ENCODE data around the gene CLK2. TPM values are rescaled to one million over a fixed set of nuclear protein-coding genes. Genes with fewer than 3 reads are reported as not detected.
"Not testable (repeated sequence)": the region's sequence is repeated elsewhere in the genome, so short reads cannot be mapped to it uniquely, and the experiment has no call there.

Gene CLK2
- total RNA-seq, 2 donors from 2014 or later, result 31.2 to 32.3 TPM

GRCh38 chr1:155300553-155301329 lies 27.4 kb upstream of the CLK2 start:
- no peak for DNase-seq (ENCODE audit: low spot score)
- intact Hi-C loops (cut with DNase I), result no loop called here

GRCh38 chr1:155300024-155300423 lies 26.7 kb upstream of the CLK2 start:
- intact Hi-C loops (cut with DNase I), result no loop called here
- no peak for DNase-seq (ENCODE audit: low spot score)

GRCh38 chr1:155297384-155297783 lies 24.1 kb upstream of the CLK2 start:
- intact Hi-C loops (cut with DNase I), result no loop called here
- DNase-seq (ENCODE audit: low spot score), result no peak

- DNase-seq (ENCODE audit: low spot score), result no peak
- intact Hi-C loops (cut with DNase I), result no loop called here
Observed at GRCh38 chr1:155296661-155297060, 23.4 kb upstream of the CLK2 start.

- intact Hi-C loops (cut with DNase I), result no loop called here
Observed at GRCh38 chr1:155295942-155296267, 22.6 kb upstream of the CLK2 start.

GRCh38 chr1:155295183-155295941 lies 22.1 kb upstream of the CLK2 start:
- DNase-seq (ENCODE audit: low spot score), result no peak
- intact Hi-C loops (cut with DNase I), result no loop called here

More at GRCh38 chr1:155295942-155296267, 22.6 kb upstream of the CLK2 start:
- no peak for DNase-seq (ENCODE audit: low spot score)

- intact Hi-C loops (cut with DNase I), result no loop called here
- no peak for DNase-seq (ENCODE audit: low spot score)
Observed at GRCh38 chr1:155294520-155295182, 21.3 kb upstream of the CLK2 start.

- intact Hi-C loops (cut with DNase I), result no loop called here
- no peak for DNase-seq (ENCODE audit: low spot score)
Observed at GRCh38 chr1:155293086-155293749, 19.9 kb upstream of the CLK2 start.

- DNase-seq (ENCODE audit: low spot score); intact Hi-C loops (cut with DNase I): not testable (repeated sequence)
Observed at GRCh38 chr1:155291006-155291405, 17.7 kb upstream of the CLK2 start.

- intact Hi-C loops (cut with DNase I), result no loop called here
Observed at GRCh38 chr1:155287987-155288543, 14.8 kb upstream of the CLK2 start.

GRCh38 chr1:155286544-155286943 lies 13.2 kb upstream of the CLK2 start:
- intact Hi-C loops (cut with DNase I), result no loop called here
- DNase-seq (ENCODE audit: low spot score), result no peak

More at GRCh38 chr1:155287987-155288543, 14.8 kb upstream of the CLK2 start:
- no peak for DNase-seq (ENCODE audit: low spot score)

GRCh38 chr1:155285631-155286044 lies 12.3 kb upstream of the CLK2 start:
- intact Hi-C loops (cut with DNase I), result no loop called here
- DNase-seq (ENCODE audit: low spot score), result no peak

GRCh38 chr1:155285063-155285462 lies 11.8 kb upstream of the CLK2 start:
- intact Hi-C loops (cut with DNase I), result no loop called here

GRCh38 chr1:155284476-155284875 lies 11.2 kb upstream of the CLK2 start:
- no peak for DNase-seq (ENCODE audit: low spot score)
- intact Hi-C loops (cut with DNase I), result no loop called here

More at GRCh38 chr1:155285063-155285462, 11.8 kb upstream of the CLK2 start:
- no peak for DNase-seq (ENCODE audit: low spot score)

GRCh38 chr1:155282488-155283091 lies 9.3 kb upstream of the CLK2 start:
- no peak for DNase-seq (ENCODE audit: low spot score)
- intact Hi-C loops (cut with DNase I), result no loop called here

- intact Hi-C loops (cut with DNase I), result loop anchor here (5.0 kb wide), 1 partner anchor 43 kb away; the partner anchor contains the start of gene RUSC1 (in 2 of the 2)
- DNase-seq (ENCODE audit: low spot score), result no peak
Observed at GRCh38 chr1:155279268-155279667, 6.0 kb upstream of the CLK2 start.

- DNase-seq (ENCODE audit: low spot score), result no peak
- intact Hi-C loops (cut with DNase I), result loop anchor here (5.0 kb wide), 1 partner anchor 44 kb away; the partner anchor contains the start of gene RUSC1 (in 2 of the 2)
Observed at GRCh38 chr1:155278689-155279160, 5.4 kb upstream of the CLK2 start.

- intact Hi-C loops (cut with DNase I), result loop anchor here (5.0 kb wide), 1 partner anchor 44 kb away; the partner anchor contains the start of gene RUSC1 (in 2 of the 2)
Observed at GRCh38 chr1:155277902-155278688, 4.8 kb upstream of the CLK2 start.

More at GRCh38 chr1:155277902-155278688, 4.8 kb upstream of the CLK2 start:
- no peak for DNase-seq (ENCODE audit: low spot score)

All from posterior vena cava (tissue), 2 donors.